NCI-H1694 (cell line): Measurements from ENCODE around the gene CTNNBIP1.

Source experiments
- DNase-seq: peaks from one replicate; lab custom pipeline; 2025; lab: John Stamatoyannopoulos, UW

The CTNNBIP1 gene

GRCh38 chr1:9904596-9904995, 5.5 kb downstream of the CTNNBIP1 start:
- DNase-seq = no peak

- no peak for DNase-seq
Observed at GRCh38 chr1:9903801-9904527, 6.1 kb downstream of the CTNNBIP1 start.

GRCh38 chr1:9902060-9902452, 8.0 kb downstream of the CTNNBIP1 start:
- peak; percentile 13 for DNase-seq

- DNase-seq = no peak
Observed at GRCh38 chr1:9901148-9902059, 8.7 kb downstream of the CTNNBIP1 start.

- DNase-seq = no peak
Observed at GRCh38 chr1:9900142-9901043, 9.7 kb downstream of the CTNNBIP1 start.

GRCh38 chr1:9894115-9894514, 16.0 kb downstream of the CTNNBIP1 start:
- no peak for DNase-seq

- no peak for DNase-seq
Observed at GRCh38 chr1:9892563-9893528, 17.2 kb downstream of the CTNNBIP1 start.

GRCh38 chr1:9891207-9891606, 18.9 kb downstream of the CTNNBIP1 start:
- no peak for DNase-seq

GRCh38 chr1:9890224-9890731, 19.8 kb downstream of the CTNNBIP1 start:
- DNase-seq = peak; percentile 9

- no peak for DNase-seq
Observed at GRCh38 chr1:9889411-9889810, 20.7 kb downstream of the CTNNBIP1 start.

GRCh38 chr1:9888886-9889285, 21.2 kb downstream of the CTNNBIP1 start:
- DNase-seq = no peak

GRCh38 chr1:9887070-9887469, 23.0 kb downstream of the CTNNBIP1 start:
- no peak for DNase-seq

GRCh38 chr1:9886092-9886742, 23.9 kb downstream of the CTNNBIP1 start:
- no peak for DNase-seq

GRCh38 chr1:9884805-9885204, 25.3 kb downstream of the CTNNBIP1 start:
- DNase-seq = no peak

GRCh38 chr1:9883585-9884449, 26.3 kb downstream of the CTNNBIP1 start:
- DNase-seq = no peak

GRCh38 chr1:9882945-9883303, 27.1 kb downstream of the CTNNBIP1 start:
- DNase-seq = no peak

GRCh38 chr1:9882296-9882944, 27.6 kb downstream of the CTNNBIP1 start:
- no peak for DNase-seq

- no peak for DNase-seq
Observed at GRCh38 chr1:9881838-9882249, 28.2 kb downstream of the CTNNBIP1 start.

GRCh38 chr1:9878404-9878803, 31.7 kb downstream of the CTNNBIP1 start:
- no peak for DNase-seq
